ENCODE data around the gene NFIX.

NFIX gene

GRCh38 chr19:13044231-13044836 lies 49.1 kb downstream of the NFIX start:
- no peak overlapping the region for H3K9ac ChIP-seq (ENCODE audit: low read length)
- H3K4me3 ChIP-seq (ENCODE audit: low read length): no peak overlapping the region
- peaks cover 34% of the 10 kb centered on the region for H3K4me1 ChIP-seq (ENCODE audit: control insufficient read depth, insufficient read depth, low read length)
- H3K27ac ChIP-seq (ENCODE audit: low read depth, low read length): no peak overlapping the region
- no peaks in the 10 kb centered on the region for H3K27me3 ChIP-seq (ENCODE audit: control insufficient read depth, insufficient read depth, low read length)
- no peaks in the 10 kb centered on the region for H3K36me3 ChIP-seq (ENCODE audit: control insufficient read depth, insufficient read depth, low read length)

GRCh38 chr19:13045812-13046211 lies 50.5 kb downstream of the NFIX start:
- no peak overlapping the region for H3K27ac ChIP-seq (ENCODE audit: low read depth, low read length)
- no peak overlapping the region for H3K9ac ChIP-seq (ENCODE audit: low read length)
- no peaks in the 10 kb centered on the region for H3K27me3 ChIP-seq (ENCODE audit: control insufficient read depth, insufficient read depth, low read length)
- peaks cover 32% of the 10 kb centered on the region for H3K4me1 ChIP-seq (ENCODE audit: control insufficient read depth, insufficient read depth, low read length)
- no peaks in the 10 kb centered on the region for H3K36me3 ChIP-seq (ENCODE audit: control insufficient read depth, insufficient read depth, low read length)
- H3K4me3 ChIP-seq (ENCODE audit: low read length): no peak overlapping the region

GRCh38 chr19:13047374-13047773 lies 52.1 kb downstream of the NFIX start:
- Histone ChIP-seq H3K4me3 (ENCODE audit: low read length) (no peak overlapping the region), H3K36me3 (ENCODE audit: control insufficient read depth, insufficient read depth, low read length) (no peaks in the 10 kb centered on the region), H3K27ac (ENCODE audit: low read depth, low read length) (no peak overlapping the region), H3K4me1 (ENCODE audit: control insufficient read depth, insufficient read depth, low read length) (peaks cover 41% of the 10 kb centered on the region), H3K9ac (ENCODE audit: low read length) (no peak overlapping the region), H3K27me3 (ENCODE audit: control insufficient read depth, insufficient read depth, low read length) (no peaks in the 10 kb centered on the region)

- Histone ChIP-seq H3K4me3 (ENCODE audit: low read length) (no peak overlapping the region), H3K9ac (ENCODE audit: low read length) (no peak overlapping the region), H3K27ac (ENCODE audit: low read depth, low read length) (peak overlapping the region; percentile 10), H3K36me3 (ENCODE audit: control insufficient read depth, insufficient read depth, low read length) (no peaks in the 10 kb centered on the region), H3K4me1 (ENCODE audit: control insufficient read depth, insufficient read depth, low read length) (peaks cover 56% of the 10 kb centered on the region), H3K27me3 (ENCODE audit: control insufficient read depth, insufficient read depth, low read length) (no peaks in the 10 kb centered on the region)
These were observed 55.0 kb downstream of the NFIX start for GRCh38 chr19:13050274-13050673.

- Histone ChIP-seq H3K4me1 (ENCODE audit: control insufficient read depth, insufficient read depth, low read length) (peaks cover 63% of the 10 kb centered on the region), H3K27me3 (ENCODE audit: control insufficient read depth, insufficient read depth, low read length) (no peaks in the 10 kb centered on the region), H3K4me3 (ENCODE audit: low read length) (peak overlapping the region; percentile 34), H3K9ac (ENCODE audit: low read length) (no peak overlapping the region), H3K27ac (ENCODE audit: low read depth, low read length) (peak overlapping the region; percentile 95), H3K36me3 (ENCODE audit: control insufficient read depth, insufficient read depth, low read length) (no peaks in the 10 kb centered on the region)
These were observed 56.4 kb downstream of the NFIX start for GRCh38 chr19:13051557-13052165.

GRCh38 chr19:13052447-13053175 lies 57.3 kb downstream of the NFIX start:
- Histone ChIP-seq H3K27me3 (ENCODE audit: control insufficient read depth, insufficient read depth, low read length) (no peaks in the 10 kb centered on the region), H3K4me1 (ENCODE audit: control insufficient read depth, insufficient read depth, low read length) (peaks cover 73% of the 10 kb centered on the region), H3K36me3 (ENCODE audit: control insufficient read depth, insufficient read depth, low read length) (no peaks in the 10 kb centered on the region), H3K27ac (ENCODE audit: low read depth, low read length) (peak overlapping the region; percentile 95), H3K9ac (ENCODE audit: low read length) (no peak overlapping the region), H3K4me3 (ENCODE audit: low read length) (peak overlapping the region; percentile 34)

- H3K27me3 ChIP-seq (ENCODE audit: control insufficient read depth, insufficient read depth, low read length): no peaks in the 10 kb centered on the region
- H3K4me3 ChIP-seq (ENCODE audit: low read length): peak overlapping the region; percentile 41
- H3K36me3 ChIP-seq (ENCODE audit: control insufficient read depth, insufficient read depth, low read length): no peaks in the 10 kb centered on the region
- H3K27ac ChIP-seq (ENCODE audit: low read depth, low read length): peak overlapping the region; percentile 95
- no peak overlapping the region for H3K9ac ChIP-seq (ENCODE audit: low read length)
- peaks cover 79% of the 10 kb centered on the region for H3K4me1 ChIP-seq (ENCODE audit: control insufficient read depth, insufficient read depth, low read length)
These were observed 58.0 kb downstream of the NFIX start for GRCh38 chr19:13053238-13053637.

GRCh38 chr19:13053761-13054625 lies 58.7 kb downstream of the NFIX start:
- Histone ChIP-seq H3K27ac (ENCODE audit: low read depth, low read length) (peak overlapping the region; percentile 95), H3K27me3 (ENCODE audit: control insufficient read depth, insufficient read depth, low read length) (no peaks in the 10 kb centered on the region), H3K9ac (ENCODE audit: low read length) (no peak overlapping the region), H3K4me1 (ENCODE audit: control insufficient read depth, insufficient read depth, low read length) (peaks cover 83% of the 10 kb centered on the region), H3K4me3 (ENCODE audit: low read length) (peak overlapping the region; percentile 41), H3K36me3 (ENCODE audit: control insufficient read depth, insufficient read depth, low read length) (no peaks in the 10 kb centered on the region)

- Histone ChIP-seq H3K4me1 (ENCODE audit: control insufficient read depth, insufficient read depth, low read length) (peaks cover 88% of the 10 kb centered on the region), H3K4me3 (ENCODE audit: low read length) (peak overlapping the region; percentile 41), H3K27me3 (ENCODE audit: control insufficient read depth, insufficient read depth, low read length) (no peaks in the 10 kb centered on the region), H3K27ac (ENCODE audit: low read depth, low read length) (peak overlapping the region; percentile 95), H3K9ac (ENCODE audit: low read length) (no peak overlapping the region), H3K36me3 (ENCODE audit: control insufficient read depth, insufficient read depth, low read length) (no peaks in the 10 kb centered on the region)
These were observed 59.4 kb downstream of the NFIX start for GRCh38 chr19:13054626-13055212.

GRCh38 chr19:13055213-13056051 lies 60.2 kb downstream of the NFIX start:
- Histone ChIP-seq H3K27me3 (ENCODE audit: control insufficient read depth, insufficient read depth, low read length) (no peaks in the 10 kb centered on the region), H3K4me1 (ENCODE audit: control insufficient read depth, insufficient read depth, low read length) (peaks cover 89% of the 10 kb centered on the region), H3K9ac (ENCODE audit: low read length) (no peak overlapping the region), H3K36me3 (ENCODE audit: control insufficient read depth, insufficient read depth, low read length) (no peaks in the 10 kb centered on the region), H3K4me3 (ENCODE audit: low read length) (peak overlapping the region; percentile 51), H3K27ac (ENCODE audit: low read depth, low read length) (peak overlapping the region; percentile 95)

GRCh38 chr19:13056052-13056660 lies 60.9 kb downstream of the NFIX start:
- Histone ChIP-seq H3K27ac (ENCODE audit: low read depth, low read length) (peak overlapping the region; percentile 95), H3K27me3 (ENCODE audit: control insufficient read depth, insufficient read depth, low read length) (no peaks in the 10 kb centered on the region), H3K4me3 (ENCODE audit: low read length) (peak overlapping the region; percentile 51), H3K4me1 (ENCODE audit: control insufficient read depth, insufficient read depth, low read length) (peaks cover 87% of the 10 kb centered on the region), H3K9ac (ENCODE audit: low read length) (peak overlapping the region; percentile 10), H3K36me3 (ENCODE audit: control insufficient read depth, insufficient read depth, low read length) (no peaks in the 10 kb centered on the region)
